GM18858 (cell line): ENCODE data around the gene ZFYVE9.
A peak's percentile ranks its signal among the peaks of the same experiment; 100 is the strongest.

Source experiments
- ATAC-seq: cut with Tn5 transposase; IDR thresholded peaks from one replicate; pipeline ENCODE4 v1.9.1; 2021; ENCODE audit not compliant: unreplicated experiment

ZFYVE9 gene

DNA sequence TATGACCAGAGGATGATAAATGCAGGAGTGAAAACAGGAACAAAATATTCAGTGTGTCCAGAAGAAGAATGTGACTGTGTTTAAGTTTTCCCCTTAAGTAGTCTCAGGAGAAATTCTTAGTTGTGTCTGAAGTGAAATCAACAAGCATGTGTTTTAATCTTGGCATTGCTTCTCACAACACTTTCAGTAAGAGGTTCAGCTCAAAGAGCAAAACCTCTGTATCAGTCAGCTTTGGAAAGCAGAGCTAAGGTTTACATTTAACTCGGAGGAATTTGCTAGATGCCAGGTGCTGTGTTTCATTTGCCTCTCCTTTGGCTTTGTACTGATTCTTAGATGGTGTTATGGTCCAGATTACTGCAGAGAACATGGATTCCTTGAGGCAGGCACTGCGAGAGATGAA lies 195.6 kb downstream of the ZFYVE9 start:
- no peak for ATAC-seq

DNA sequence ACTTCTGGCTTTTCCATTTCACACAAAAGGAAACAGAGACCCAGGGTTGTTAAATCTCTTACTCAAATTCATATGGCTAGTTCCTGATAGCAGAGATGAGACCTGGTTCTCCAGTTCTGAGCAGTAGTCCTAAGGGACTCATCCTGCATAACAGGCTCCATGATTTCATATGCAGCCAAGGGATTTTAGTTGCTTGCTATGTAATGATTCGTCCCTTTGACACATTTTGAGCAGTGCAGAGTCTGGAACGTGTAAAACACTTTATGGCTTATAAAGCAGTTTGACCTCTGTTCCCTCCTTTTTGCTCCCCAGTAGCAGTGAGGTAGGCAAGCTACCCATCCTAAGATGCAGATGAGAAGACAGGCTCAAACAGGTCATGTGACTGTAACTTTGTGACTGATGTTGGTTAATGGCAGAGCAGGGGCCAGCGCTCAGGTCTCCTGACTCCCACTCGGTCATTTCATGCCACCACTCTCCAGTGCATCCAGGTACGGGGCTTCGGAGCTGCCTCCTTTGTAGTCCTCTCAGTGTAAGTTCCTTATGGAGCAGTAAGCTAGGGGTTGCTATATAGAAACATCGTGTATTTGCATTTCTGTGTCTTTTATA lies 199.9 kb downstream of the ZFYVE9 start:
- ATAC-seq, result no peak

DNA sequence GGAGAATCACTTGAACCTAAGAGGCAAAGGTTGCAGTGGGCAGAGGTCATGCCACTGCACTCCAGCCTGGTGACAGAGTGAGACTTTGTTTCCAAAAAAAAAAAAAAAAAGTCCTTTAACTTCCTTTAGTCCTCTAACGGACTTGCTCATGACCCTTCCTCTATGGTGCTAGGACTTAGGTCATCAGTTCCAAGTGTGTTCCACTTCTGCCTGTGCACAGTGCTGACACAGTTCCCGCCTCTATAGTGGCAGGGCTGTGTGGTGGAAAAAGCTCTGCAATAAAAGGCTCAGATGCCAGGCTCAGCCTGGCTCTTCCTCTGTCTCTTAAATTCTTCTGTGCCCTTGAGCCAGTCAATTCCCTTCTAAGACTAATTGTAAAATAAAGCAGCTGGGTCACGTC lies 202.1 kb downstream of the ZFYVE9 start:
- ATAC-seq, result no peak

DNA sequence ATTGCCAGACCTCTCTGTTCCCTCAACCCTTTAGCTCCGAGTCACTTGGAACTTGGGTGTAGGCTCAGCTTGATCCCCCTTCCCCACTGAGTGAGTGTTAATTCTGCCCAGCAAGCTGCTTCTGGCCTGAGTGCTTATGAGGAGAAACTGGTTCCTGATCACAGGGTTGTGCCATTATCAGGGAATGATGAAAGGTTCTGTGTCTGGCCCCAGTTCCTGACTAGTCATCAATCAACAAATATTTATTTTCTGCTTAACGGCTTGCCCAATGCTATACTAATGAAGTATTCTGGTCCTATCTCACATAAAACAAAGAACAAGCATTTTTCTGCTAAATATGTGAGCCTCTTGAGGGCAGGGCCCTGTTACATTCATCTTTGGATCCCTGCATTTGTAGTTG lies 203.4 kb downstream of the ZFYVE9 start:
- ATAC-seq, result no peak

DNA sequence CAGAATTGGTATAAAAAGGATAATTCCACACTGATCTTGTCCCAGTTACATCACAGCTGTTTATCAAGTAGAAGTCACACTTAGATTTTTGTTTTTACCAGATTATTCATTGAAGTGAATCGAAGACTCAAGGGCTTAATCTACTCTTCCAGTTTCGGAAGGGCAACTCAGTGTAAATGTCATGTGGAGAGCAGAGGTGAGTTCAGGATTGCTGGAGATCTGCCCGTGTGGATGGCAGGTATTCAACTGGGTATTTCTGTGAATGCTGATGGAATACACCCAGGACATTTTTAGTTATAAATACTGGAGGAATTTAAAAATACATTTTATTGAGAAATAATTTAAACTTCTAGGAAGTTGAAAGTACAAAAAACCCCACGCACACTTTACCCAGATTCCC lies 204.8 kb downstream of the ZFYVE9 start:
- no peak for ATAC-seq

DNA sequence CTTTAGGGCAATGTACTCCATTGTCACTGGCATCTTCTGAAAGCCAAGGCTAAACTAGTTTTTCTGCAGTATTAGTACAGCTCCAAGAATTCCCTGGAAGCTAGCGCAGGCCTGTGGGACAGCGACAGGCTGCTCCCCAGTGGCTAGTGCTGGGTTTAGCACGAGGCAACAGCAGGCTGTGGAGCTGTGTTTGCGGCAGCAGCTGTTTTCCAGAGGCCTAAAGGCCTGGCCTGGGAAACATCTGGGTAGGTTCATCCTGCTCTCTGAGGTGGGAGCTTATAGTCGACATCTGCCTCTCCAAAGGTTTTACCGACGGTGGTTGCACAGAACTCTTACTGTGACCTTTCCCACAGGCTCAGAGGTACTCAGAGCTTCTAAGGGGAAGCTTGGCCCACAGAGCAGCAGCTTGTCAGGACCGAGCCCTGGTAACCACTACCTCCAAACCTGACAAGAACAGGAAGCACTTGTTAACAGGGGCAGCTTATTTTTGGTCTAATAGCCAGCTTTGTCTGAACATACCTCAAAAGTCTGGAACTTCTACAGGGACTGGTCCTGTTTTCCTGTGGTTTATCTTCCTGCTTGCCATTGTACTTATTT lies 206.9 kb downstream of the ZFYVE9 start:
- ATAC-seq, result no peak

DNA sequence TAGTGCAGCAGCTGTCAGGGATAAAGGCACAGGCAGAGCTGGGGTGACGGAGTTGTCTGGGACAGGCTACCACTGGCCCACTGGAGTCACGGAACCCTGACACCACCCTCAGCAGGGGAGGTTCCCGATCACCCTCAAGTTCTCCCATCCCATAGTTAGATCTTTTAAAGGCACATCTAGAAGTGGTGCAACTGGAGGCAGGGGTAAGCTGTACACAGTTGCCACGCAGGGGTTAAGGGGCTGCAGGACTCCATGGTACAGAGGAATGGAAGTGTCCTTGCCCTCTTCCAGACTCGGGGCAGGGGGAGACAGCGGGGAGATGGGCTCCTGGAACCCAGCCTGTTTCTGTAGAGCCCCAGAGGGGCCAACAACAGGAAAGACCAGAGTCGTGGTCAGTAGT lies 210.8 kb downstream of the ZFYVE9 start:
- no peak for ATAC-seq

DNA sequence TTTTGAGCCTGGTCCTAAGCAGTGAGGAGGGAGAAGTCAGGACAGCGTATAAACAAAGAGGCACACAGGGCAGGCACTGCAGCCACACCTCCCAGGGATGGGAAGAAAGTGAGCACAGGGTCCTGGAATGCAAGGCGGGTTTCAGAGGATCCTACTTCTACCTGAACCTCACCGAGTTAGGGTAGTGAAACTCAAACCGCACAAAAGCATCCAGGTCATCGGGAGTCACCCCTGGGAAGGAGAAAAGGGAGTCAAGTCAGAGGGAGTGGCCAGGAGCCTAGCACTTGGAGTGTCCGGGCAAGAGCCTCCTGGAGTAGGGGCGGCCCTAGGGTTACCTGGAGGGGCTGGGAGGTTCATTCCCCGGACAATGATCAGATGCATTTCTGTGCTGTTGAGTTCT lies 213.5 kb downstream of the ZFYVE9 start:
- ATAC-seq, result no peak

DNA sequence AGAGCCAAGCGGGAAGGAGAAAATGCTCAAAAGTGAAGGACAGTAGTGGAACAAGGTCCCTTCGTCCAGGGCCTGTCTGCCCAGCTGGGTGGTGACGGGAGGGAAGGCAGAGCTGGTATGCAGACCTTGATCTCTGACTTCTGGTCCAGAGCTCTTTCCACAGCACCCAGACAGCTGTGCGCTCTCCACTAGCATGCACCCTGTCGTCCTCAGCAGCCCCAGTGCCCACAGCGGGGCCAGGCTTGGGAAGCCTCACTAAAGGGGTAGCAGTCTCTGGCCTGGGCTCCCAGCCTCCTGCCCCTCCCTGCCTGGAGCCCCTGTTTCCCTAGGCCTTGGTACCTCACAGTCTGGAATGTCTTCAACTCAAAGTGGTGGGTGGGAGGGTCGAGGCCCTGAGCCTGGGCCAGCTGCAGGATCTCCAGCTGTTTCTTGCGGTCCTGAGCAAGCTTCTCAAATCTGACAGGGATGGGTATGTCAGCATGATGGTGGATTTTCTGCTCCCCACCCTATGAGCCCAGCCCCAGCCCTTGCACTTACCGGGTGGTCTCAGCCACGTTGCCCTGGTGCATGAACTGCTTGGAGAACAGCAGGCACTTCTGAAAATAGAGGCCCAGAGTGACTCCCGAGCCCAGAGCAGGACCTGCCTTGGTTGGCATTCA lies 214.1 kb downstream of the ZFYVE9 start:
- no peak for ATAC-seq

DNA sequence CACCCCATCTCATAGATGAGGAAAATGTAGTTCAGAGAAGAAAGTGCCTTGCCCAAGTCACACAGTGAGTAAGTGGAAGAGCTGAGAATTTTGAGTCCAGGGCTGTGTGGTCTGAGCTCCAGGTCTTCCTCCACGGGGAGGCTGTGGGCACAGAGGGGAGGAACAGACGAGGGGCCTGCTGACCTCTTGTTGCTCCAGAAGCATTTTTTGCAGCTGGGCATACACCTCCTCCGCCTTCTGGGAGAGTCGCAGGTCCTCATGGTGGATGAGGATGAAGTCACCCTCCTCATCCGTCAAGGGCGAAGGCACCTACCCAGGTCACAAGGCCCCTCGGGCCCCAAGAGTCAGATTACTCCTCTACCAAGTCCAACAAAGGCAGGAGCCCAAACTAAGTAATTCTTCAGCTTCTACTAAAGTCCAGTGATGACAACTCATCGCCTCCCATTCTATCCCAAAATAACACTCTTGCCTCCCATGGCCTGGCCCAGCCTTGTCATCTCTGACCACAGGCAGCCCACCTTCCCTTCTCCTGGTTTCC lies 215.0 kb downstream of the ZFYVE9 start:
- ATAC-seq, result no peak

DNA sequence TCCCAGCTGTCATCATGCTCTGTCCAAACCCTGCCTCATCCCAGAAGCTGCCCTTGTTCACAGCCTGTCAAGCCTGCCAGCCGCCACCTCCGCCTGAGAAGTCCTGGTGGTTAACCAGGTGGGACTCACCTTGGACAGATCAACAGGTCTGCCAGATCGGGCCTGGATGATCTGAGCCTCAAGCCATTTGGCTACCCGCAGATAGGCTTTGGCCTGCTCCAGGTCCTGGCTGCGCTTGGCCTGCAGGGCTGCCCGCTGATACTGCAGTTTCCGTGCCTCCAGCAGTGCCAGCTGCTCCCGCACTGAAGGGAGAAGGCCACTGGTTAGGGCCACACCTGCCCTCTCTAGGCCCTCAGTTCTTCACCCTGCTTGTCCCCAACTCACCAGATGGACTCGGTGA lies 215.5 kb downstream of the ZFYVE9 start:
- no peak for ATAC-seq

DNA sequence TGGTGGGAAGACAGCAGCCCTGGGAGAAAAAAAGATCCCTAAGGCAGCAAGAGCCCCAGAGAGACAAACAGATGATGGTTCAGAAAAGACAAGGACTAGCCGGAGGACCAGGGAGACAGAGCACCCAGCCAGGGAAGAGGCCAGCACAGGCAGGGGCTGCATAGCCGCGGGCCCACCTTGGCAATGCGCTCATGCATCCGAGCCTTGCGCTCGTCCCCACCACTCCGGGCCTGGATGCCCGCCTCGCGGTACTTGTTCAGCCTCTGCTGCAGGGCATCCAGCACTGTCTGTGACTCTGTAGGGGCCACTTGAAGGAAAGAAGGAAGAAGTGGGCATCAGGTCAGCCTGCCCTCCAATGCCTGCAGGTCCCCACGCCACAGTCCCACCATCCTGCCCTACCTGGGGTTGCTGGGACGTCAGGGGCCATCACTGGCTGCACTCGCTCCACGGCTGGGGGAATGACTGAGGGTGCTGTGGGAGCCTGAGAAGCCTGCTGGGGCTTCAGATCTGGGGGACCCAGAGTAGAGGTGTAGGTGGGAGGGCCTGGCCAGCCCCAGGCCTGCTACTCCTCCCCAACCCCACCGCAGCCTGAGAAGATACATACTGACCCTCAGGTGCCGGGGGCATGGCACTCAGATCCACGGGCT lies 217.1 kb downstream of the ZFYVE9 start:
- no peak for ATAC-seq

DNA sequence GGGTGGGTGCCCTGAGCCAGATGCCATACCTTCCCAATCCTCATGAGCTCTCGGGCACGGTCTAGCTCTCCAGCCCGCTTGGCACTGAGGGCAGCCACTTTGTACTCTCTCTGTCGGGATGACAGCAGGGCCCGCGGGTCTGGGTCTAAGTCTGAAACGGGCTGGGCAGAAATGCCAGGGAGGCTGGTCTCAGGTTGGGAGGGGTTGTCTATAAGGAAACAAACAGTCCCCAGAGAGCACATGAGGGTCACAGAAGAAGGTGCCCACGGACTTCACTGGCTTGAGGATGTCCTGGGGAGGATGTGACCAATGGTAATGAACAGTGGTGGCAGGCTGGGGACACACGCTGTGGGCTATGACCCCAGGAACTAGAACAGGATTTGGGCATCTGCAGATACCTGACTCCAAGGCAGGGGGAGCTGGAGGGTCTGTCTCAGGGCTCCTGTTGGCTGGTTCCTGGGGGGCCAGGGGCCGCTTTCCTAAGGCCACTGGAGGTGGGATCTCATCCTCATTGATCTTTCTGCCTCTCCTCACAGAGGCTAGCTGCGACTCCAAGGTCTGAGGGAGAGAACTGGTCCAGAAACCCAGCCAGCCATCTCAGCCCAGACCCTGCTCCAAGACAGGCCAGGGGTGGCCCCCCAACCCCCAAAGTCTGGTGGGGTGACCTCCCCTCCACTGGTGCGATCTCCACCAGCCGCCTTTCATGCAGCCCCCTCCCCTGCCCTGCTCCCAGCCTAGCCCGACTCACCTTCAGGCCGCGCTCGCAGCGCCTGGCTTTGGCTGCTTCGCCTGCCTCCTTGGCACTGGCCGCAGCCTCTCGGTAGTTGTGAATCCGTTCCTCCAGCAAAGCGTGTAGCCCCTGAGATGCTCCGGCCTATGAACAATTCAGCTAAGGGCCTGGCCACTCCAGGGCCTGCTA lies 218.0 kb downstream of the ZFYVE9 start:
- no peak for ATAC-seq

DNA sequence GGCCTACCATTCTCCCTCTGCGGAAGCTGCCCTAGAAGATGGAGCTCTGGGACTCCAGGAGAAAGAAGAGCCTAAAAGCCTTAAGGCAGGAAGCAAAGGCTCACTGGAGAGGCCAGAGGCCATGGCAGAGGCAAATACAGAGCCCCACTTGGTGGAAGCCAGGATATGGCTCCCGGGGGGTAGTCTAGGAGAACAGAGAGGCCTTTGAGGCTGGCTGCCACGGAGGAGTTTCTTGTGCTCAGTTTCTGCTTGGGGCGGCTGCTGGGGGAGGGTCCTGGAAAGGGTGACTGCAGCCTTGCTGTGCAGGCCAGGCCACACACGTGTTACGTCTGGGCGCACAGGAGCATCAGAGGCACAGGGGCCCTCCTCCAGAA lies 218.7 kb downstream of the ZFYVE9 start:
- no peak for ATAC-seq

DNA sequence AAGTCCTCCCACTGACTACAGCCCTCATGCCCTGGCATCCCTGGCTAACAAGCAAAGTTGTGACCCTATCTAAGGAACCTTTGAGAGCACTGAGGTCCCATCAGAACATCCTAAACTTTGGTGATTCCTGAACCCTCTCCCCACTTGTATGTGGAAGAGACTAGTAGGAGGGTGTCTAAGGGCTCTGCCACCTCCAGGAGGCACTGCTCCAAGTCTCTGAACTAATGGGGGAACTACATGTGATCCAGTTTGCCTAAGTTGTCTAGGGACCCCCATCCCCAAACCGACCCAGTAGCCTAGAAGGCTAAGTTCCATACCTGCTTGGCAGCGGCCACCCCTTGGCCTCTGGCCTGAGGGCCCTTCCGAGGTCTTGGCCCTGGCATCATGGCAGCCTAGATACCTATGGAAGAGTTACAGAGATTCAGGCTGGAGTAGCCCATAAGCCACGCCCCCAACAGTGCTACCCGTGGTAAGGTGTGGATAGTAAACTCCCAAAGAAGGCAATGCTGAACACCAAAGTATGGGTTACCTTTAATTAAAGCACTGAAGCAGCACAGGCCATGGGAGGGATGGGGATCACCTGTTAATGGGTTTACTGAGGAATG lies 222.4 kb downstream of the ZFYVE9 start:
- ATAC-seq, result no peak

DNA sequence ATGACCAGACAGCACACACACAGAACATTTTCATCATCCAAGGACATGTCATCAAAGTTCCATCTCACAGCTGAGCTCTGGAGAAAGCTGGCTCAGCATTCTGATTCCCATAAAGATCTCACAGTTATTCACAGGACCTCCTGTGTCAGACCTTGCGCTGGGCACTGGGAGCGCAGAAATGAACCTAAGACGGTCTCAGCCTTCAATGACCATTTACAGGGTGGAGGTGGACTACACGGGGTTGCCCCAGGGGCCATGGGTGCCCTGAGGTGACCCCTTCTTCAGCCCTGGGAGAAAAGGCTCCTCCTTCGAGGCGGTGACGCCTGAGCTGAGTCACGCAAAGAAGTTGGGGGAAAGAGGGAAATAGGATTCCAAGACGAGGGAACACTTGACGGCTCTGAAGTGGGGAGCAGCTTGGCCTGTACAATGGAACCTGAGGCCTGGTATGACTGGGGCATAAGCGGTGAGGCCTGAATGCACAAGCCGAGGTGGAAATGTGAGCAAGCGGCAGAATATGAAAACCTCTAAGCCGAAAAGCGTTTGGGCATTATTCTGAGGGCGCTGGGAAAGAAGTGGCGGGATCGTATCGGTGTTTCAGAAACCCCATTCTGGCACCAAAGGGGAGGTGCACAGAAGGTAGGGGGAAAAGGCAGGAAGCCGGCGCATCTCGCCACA lies 223.3 kb downstream of the ZFYVE9 start:
- ATAC-seq, result no peak

DNA sequence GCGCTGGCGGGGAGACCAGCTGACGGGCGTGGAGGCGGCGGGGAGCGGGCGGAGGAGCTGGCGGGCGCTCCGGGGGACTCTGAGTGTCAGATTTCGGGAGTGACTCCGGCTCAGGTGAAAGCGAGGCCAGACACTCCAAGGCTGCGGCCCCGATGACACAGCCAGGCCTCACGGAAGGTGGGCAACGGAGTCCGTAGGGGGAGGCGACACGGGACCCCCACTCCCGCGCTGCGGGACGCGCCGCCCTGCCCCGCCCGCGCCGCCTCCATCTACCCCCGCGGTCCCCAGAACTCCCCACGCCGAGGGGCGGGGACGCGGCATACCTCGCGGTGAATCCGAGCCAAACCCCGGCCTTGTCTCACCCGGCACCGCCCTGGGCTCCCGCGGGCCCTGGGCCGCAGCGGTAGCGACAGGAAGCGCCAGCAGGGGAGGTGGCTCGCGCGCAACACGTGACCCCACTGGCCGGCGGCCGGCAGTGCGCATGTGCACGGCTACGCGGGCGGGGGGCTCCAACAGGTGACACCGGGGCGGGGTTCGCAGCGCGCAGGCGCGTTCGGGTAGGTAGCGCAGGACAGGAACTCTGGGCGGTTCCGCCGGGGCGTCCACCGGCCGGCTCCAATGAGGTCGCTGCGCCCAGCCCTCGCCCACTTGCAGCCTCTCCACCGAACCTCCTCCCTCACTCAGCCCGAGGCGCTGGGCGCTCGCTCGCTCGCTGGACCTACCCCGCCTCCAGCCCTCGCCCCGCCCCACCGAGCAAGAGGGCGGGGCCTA lies 224.0 kb downstream of the ZFYVE9 start, which contains the start of gene CC2D1B:
Gene CC2D1B, minus strand, starts transcription at position 460 of the 771 bp plus-strand sequence. CDS start 1,585 bp downstream, outside the sequence.
- peak; percentile 82 for ATAC-seq

DNA sequence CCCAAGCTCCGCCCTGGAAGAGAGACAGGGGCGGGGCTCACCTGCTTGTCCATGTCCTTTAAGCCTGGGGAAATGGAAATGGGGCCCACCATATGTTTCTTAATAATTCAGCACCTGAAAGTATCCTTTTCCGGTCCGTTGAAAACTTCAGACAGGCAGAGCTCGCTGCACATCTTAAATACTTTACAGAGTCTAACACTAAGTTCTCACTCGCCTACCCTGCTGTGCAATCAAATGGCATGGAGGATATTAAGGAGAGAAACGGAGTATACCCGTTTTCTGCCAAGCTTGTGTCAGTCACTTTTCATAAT lies 224.6 kb downstream of the ZFYVE9 start:
- no peak for ATAC-seq

DNA sequence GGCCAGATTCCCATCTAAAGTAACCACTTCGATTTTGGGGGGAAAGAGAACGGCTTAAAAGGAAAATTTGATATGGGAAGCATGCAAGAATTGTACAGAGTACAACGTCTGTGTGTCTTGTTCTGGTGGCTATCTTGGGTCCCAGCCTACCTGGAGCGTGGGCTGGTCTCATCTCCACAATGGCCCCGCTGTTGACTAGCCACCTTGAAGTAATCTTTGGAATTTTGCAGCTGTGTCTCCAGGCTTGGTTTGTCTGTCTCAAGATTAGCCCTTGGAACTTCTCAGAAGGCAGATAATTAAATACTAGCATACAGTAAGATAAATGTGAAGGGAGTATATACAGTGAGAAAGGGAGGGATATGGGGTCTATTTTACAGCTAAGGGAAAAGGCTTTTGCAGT lies 225.4 kb downstream of the ZFYVE9 start:
- no peak for ATAC-seq
